Pancreas (tissue), 10 donors: ENCODE results near the gene NDFIP2. TPM values are rescaled to one million over a fixed set of nuclear protein-coding genes. Genes with fewer than 3 reads are reported as not detected.
"Not testable (repeated sequence)": the region's sequence is repeated elsewhere in the genome, so short reads cannot be mapped to it uniquely, and the experiment has no call there.

Experiments
- ATAC-seq, 4 donors: fragments of 200-7000 bp; cut with Tn5 transposase; one replicate each; pipeline versions ENCODE4 v1.8.0 to v1.9.1; 2020; ENCODE audit warnings: mild to moderate bottlenecking in 4 of 4, moderate library complexity in 4 of 4
- DNase-seq, 6 donors: peaks; one replicate each; pipeline ENCODE4 v3.0.0-alpha.2; 2020
- FAIRE-seq: peaks from 2 replicates; lab custom pipeline; 2012; peaks lifted over from hg19 to GRCh38; lab: Jason Lieb, UNC
- H3K27ac ChIP-seq, 4 donors: fragments of 200-600 bp; sonication (generic); 1 replicate in 3 of 4; 2 replicates in 1 of 4; pipeline versions ENCODE4 v1.5.0 to v1.8.0; 2020
- H3K27me3 ChIP-seq, 4 donors: fragments of 200-600 bp; one replicate each; pipeline ENCODE4 v1.8.0; 2021
- H3K36me3 ChIP-seq, 3 donors: fragments of 200-600 bp; sonication (generic) in 1 of 3; one replicate each; pipeline versions ENCODE4 v1.5.0 to v1.8.0; 2020 to 2021
- H3K4me1 ChIP-seq, 3 donors: fragments of 200-600 bp; one replicate each; pipeline ENCODE4 v1.8.0; 2021
- H3K4me3 ChIP-seq, 4 donors: fragments of 200-600 bp; sonication (generic) in 2 of 4; one replicate each; pipeline versions ENCODE4 v1.5.0 to v1.8.0; 2020 to 2021
- H3K9me3 ChIP-seq, 4 donors: fragments of 200-600 bp; one replicate each; pipeline ENCODE4 v1.8.0; 2021
- WGBS, 2 donors: extraction: QIAGEN DNeasy Blood & Tissue Kit; methylation state at CpG; one replicate each; pipeline ENCODE4 v1.1.7; 2013; 5-methylcytosine and 5-hydroxymethylcytosine counted together
- intact Hi-C, 3 donors: fragments of 100-400 bp; cut with DNase I; formaldehyde crosslinking; loops; one replicate each; pipeline versions ENCODE4 v1.11.1 to v1.14.2; 2022
- polyA plus RNA-seq, 2 donors: library from polyadenylated mRNA; stranded (reverse); fragments of 200-250 nt; gene quantifications; one replicate each; pipeline ENCODE4 v1.2.3, GENCODE V29; 2013
- total RNA-seq, 6 donors: library from RNA; stranded (reverse); fragmentation: NEBNext Ultra II Directional in 4 of 6; extraction: Animal tissue kit (Norgen Biotek cat#: 25700) in 4 of 6; gene quantifications; one replicate each; pipeline versions ENCODE4 v1.2.1 to v1.2.4, GENCODE V29; 2021 to 2023
- TF ChIP-seq, protein P1 (sequence below), 4 donors: fragments of 200-600 bp; sonication (generic) in 3 of 4; IDR thresholded peaks; one replicate each; pipeline versions ENCODE4 v1.5.0 to v1.8.0; 2021; ENCODE audit warnings: antibody characterized with exemption in 4 of 4
- donor health status: healthy with polysubstance abuse.
- donor health status: DM: no; HTN: no; CAD: no; lungs with moderate emphysema.
- donor health status: DM: no; HTN: no; CAD: no.
- donor health status: control.
- donor health status: control.
- donor health status: Bipolar disorder and iron deficiency.
- donor health status: DM: yes; HTN: yes; CAD: no.
- donor health status: DM: no; HTN: no; CAD: no.
- donor health status: DM: no; HTN: no; CAD: no.
- donor health status: DM: yes; HTN: yes; CAD: no.

NDFIP2 gene
- total and polyA plus RNA-seq, 8 donors, result 6.3 to 35.0 (median 21.9) TPM

DNA sequence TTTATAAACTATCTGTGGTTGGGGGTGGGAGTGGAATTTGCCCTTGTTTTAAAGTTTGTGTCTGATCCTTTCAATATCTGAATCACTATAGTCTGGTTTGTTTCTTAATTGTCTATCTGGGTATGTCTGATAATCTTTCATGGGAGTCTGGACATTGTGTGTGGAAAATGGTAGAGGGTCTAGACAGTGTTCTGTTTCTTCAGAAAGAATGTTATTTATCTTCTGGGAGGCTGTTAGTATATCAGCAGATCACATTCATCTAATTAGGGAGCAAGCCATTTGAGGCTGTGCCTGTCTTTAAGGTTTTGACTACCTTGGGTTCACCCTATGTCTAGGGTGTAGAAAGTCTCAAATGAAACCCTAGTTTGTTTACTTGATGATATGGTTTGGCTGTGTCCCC lies 110.5 kb downstream of the NDFIP2 start:
- no peaks in the 10 kb centered on the region for H3K27me3 ChIP-seq
- intact Hi-C loops, result no loop called here
- H3K4me1 ChIP-seq, result no peaks in the 10 kb centered on the region
- no peak overlapping the region for H3K4me3 ChIP-seq
- ATAC-seq, result no peak
- TF ChIP-seq, protein P1, sequence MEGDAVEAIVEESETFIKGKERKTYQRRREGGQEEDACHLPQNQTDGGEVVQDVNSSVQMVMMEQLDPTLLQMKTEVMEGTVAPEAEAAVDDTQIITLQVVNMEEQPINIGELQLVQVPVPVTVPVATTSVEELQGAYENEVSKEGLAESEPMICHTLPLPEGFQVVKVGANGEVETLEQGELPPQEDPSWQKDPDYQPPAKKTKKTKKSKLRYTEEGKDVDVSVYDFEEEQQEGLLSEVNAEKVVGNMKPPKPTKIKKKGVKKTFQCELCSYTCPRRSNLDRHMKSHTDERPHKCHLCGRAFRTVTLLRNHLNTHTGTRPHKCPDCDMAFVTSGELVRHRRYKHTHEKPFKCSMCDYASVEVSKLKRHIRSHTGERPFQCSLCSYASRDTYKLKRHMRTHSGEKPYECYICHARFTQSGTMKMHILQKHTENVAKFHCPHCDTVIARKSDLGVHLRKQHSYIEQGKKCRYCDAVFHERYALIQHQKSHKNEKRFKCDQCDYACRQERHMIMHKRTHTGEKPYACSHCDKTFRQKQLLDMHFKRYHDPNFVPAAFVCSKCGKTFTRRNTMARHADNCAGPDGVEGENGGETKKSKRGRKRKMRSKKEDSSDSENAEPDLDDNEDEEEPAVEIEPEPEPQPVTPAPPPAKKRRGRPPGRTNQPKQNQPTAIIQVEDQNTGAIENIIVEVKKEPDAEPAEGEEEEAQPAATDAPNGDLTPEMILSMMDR (IDR thresholded peaks at IDR 0.05), result no peak
- H3K36me3 ChIP-seq, result no peaks in the 10 kb centered on the region
- no peak for FAIRE-seq
- no peaks in the 10 kb centered on the region for H3K9me3 ChIP-seq
- no peak for DNase-seq
- H3K27ac ChIP-seq, result no peak overlapping the region

DNA sequence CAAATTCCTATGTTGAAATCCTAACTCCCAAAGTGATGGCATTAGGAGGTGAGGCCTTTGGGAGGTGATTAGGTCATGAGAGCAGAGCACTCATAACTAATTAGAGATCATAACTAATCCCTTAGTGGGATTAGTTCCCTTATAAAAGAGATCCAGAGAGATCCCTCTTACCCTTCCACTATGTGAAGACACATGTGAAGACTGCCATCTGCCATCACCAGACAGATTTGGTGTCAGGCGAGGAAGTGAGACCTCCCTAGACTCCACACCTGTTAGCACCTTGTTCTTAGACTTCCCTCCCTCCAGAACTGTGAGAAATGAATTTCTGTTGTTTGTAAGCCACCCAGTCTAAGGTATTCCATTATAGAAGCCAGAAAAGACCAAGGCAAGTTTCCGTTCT lies 112.2 kb downstream of the NDFIP2 start:
- no peaks in the 10 kb centered on the region for H3K27me3 ChIP-seq
- ATAC-seq (no peak), FAIRE-seq (no peak), DNase-seq (no peak)
- H3K4me1 ChIP-seq, result no peaks in the 10 kb centered on the region
- TF ChIP-seq, protein P1 (IDR thresholded peaks at IDR 0.05), result no peak
- no peaks in the 10 kb centered on the region for H3K36me3 ChIP-seq
- intact Hi-C loops, result no loop called here
- no peaks in the 10 kb centered on the region for H3K9me3 ChIP-seq
- no peak overlapping the region for H3K27ac ChIP-seq
- WGBS, 2 donors, result 77 to 84% methylated on average over 2 of the region's 2 CpGs
- H3K4me3 ChIP-seq, result no peak overlapping the region

DNA sequence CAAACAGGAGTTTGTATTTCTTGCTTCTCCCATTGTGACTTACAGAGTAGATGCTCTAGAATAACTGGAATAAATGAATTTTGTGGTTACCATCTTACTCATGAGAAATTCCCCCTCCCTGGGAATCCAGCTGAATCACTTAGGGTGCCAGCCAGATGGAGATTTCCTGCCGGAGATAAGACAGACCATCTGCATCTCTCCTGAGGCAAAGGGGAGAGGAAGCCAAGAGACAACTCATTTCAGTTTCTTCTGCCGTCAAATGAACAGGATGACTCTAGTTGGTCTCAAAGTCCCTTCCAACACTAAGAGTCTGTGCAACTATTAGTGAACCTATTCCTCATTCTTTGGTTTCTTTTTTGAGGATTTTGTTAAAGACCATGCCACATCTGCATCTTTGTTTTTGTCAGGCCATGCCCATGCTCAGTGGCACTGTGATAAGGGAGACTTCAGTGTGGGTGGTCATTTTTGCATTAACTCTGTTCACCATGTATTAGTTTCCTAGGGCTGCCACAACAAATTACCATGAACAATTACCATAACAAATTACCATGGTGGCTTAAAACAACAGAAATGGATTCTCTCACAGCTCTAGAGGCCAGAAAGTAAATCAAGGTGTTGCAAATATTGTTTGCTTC lies 112.8 kb downstream of the NDFIP2 start:
- no peaks in the 10 kb centered on the region for H3K4me1 ChIP-seq
- intact Hi-C loops, result no loop called here
- TF ChIP-seq, protein P1 (IDR thresholded peaks at IDR 0.05), result no peak
- no peaks in the 10 kb centered on the region for H3K9me3 ChIP-seq
- DNase-seq (no peak), FAIRE-seq (no peak), ATAC-seq (no peak)
- no peak overlapping the region for H3K27ac ChIP-seq
- H3K36me3 ChIP-seq, result no peaks in the 10 kb centered on the region
- WGBS, 2 donors, result 74 to 77% methylated on average over 2 of the region's 2 CpGs
- H3K4me3 ChIP-seq, result no peak overlapping the region
- no peaks in the 10 kb centered on the region for H3K27me3 ChIP-seq

DNA sequence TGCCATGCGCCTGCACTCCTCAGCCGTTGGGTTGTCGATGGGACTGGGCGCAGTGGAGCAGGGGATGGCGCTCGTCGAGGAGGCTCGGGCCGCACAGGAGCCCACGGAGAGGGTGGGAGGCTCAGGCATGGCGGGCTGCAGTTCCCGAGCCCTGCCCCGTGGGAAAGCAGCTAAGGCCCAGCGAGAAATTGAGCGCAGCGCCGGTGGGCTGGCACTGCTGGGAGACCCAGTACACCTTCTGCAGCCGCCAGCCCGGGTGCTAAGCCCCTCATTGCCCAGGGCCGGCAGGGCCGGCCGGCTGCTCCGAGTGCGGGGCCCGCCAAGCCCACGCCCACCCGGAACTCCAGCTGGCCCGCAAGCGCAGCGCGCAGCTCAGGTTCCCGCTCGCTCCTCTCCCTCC lies 119.2 kb downstream of the NDFIP2 start:
- H3K9me3 ChIP-seq, H3K4me3 ChIP-seq, H3K27ac ChIP-seq, FAIRE-seq, H3K27me3 ChIP-seq, H3K4me1 ChIP-seq, H3K36me3 ChIP-seq, intact Hi-C loops, ATAC-seq: not testable (repeated sequence)
- peak in 1 of 6 donors; percentile 49 for DNase-seq
- 95 to 96% methylated on average over 27 to 33 of the region's 33 CpGs for WGBS, 2 donors

DNA sequence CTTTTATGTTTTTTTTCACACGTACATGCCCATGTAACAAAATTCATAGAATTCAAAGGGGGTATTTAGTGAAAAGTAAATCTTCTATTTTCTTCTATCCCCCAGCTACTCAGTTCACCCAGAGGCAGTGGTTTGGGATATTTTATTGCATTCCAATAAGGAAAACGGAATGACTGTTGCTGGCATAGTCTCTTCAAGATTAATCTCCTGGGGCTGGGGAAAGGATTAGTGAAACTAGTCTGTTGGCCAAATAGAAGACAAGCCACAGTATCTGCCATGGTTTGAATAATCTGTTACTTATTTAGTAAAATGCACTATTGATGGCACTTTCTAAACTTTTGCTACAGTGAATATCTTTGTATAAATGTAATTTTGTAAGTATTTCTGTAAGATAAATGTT lies 122.0 kb downstream of the NDFIP2 start:
- intact Hi-C loops, result no loop called here
- H3K4me1 ChIP-seq, result peaks cover 0 to 3% (median 0%) of the 10 kb centered on the region in 3 donors
- TF ChIP-seq, protein P1 (IDR thresholded peaks at IDR 0.05), result no peak
- H3K36me3 ChIP-seq, result no peaks in the 10 kb centered on the region
- H3K4me3 ChIP-seq, result no peak overlapping the region
- FAIRE-seq (no peak), DNase-seq (no peak), ATAC-seq (no peak)
- H3K27me3 ChIP-seq, result no peaks in the 10 kb centered on the region
- H3K27ac ChIP-seq, result no peak overlapping the region
- no peaks in the 10 kb centered on the region for H3K9me3 ChIP-seq
- 78 to 88% methylated on average over 2 of the region's 2 CpGs for WGBS, 2 donors
